H1 (cell line): ENCODE results near the gene BCL2L1. TPM values are rescaled to one million over a fixed set of nuclear protein-coding genes. Genes with fewer than 3 reads are reported as not detected.

ENCODE experiments used
- ASH2L ChIP-seq: fragments of 200-600, 300-600 bp; sonication (generic); IDR thresholded peaks from one replicate; pipeline ENCODE4 v1.7.1; 2017; ENCODE audit warnings: low read length
- BCL11A ChIP-seq, 2 experiments: IDR thresholded peaks; one replicate each; pipeline ENCODE4 v1.6.1; 2011; ENCODE audit warnings: low read depth in 2 of 2, low read length in 2 of 2, mild to moderate bottlenecking in 2 of 2
- BRCA1 ChIP-seq: IDR thresholded peaks from 2 replicates; pipeline ENCODE4 v1.6.1; 2012; ENCODE audit warnings: low read depth, low read length, improper control_type of control experiment
- CHD1 ChIP-seq: IDR thresholded peaks from 2 replicates; pipeline ENCODE4 v1.6.1; 2012; ENCODE audit warnings: low read depth, low read length, improper control_type of control experiment
- CHD2 ChIP-seq: IDR thresholded peaks from 2 replicates; pipeline ENCODE4 v1.6.1; 2012; ENCODE audit warnings: low read length, improper control_type of control experiment
- EP300 ChIP-seq, 2 experiments: IDR thresholded peaks; 1 replicate in 1 of 2; 2 replicates in 1 of 2; pipeline ENCODE4 v1.6.1; 2011 to 2012; ENCODE audit warnings: low read depth in 2 of 2, low read length in 2 of 2, mild to moderate bottlenecking in 2 of 2, borderline replicate concordance in 1 of 2, inconsistent platforms in 1 of 2, moderate library complexity in 1 of 2
- GABPA ChIP-seq: IDR thresholded peaks from 2 replicates; pipeline ENCODE4 v1.6.1; 2011; ENCODE audit warnings: mild to moderate bottlenecking, low read length, moderate library complexity, borderline replicate concordance; ENCODE audit not compliant: insufficient read depth
- HDAC6 ChIP-seq: IDR thresholded peaks from one replicate; pipeline ENCODE4 v1.7.1; 2012; ENCODE audit warnings: low read depth, mild to moderate bottlenecking, inconsistent platforms, low read length, moderate library complexity
- KDM5A ChIP-seq: fragments of 200-600 bp; IDR thresholded peaks from 2 replicates; pipeline ENCODE4 v1.7.1; 2012; ENCODE audit warnings: mild to moderate bottlenecking, low read length, inconsistent platforms, mixed read lengths
- NRF1 ChIP-seq: IDR thresholded peaks from 2 replicates; pipeline ENCODE4 v1.6.1; 2011; ENCODE audit warnings: mild to moderate bottlenecking, low read depth, low read length, improper control_type of control experiment
- PHF8 ChIP-seq: fragments of 200-600 bp; sonication (generic); conservative IDR thresholded peaks from 2 replicates; pipeline ENCODE4 v1.7.1; 2012; ENCODE audit warnings: low read depth, mild to moderate bottlenecking, inconsistent platforms, low read length, moderate library complexity
- POLR2A ChIP-seq, 2 experiments: IDR thresholded peaks; 1 replicate in 1 of 2; 2 replicates in 1 of 2; pipeline ENCODE4 v1.6.1; 2011; ENCODE audit warnings: low read depth in 2 of 2, low read length in 2 of 2, mild to moderate bottlenecking in 2 of 2; ENCODE audit errors: control extremely low read depth in 1 of 2
- POLR2AphosphoS5 ChIP-seq: IDR thresholded peaks from 2 replicates; pipeline ENCODE4 v1.6.1; 2011; ENCODE audit warnings: low read depth, low read length
- POU5F1 ChIP-seq: IDR thresholded peaks from 2 replicates; pipeline ENCODE4 v1.6.1; 2011; ENCODE audit warnings: low read depth, mild to moderate bottlenecking, low read length, moderate library complexity
- RAD21 ChIP-seq, 2 experiments: IDR thresholded peaks in 1 of 2; conservative IDR thresholded peaks in 1 of 2; 2 replicates each; pipeline ENCODE4 v1.6.1; 2011; ENCODE audit warnings: low read depth in 2 of 2, low read length in 2 of 2, improper control_type of control experiment in 1 of 2, inconsistent platforms in 1 of 2, mild to moderate bottlenecking in 1 of 2, moderate library complexity in 1 of 2
- RXRA ChIP-seq: IDR thresholded peaks from 2 replicates; pipeline ENCODE4 v1.6.1; 2011; ENCODE audit warnings: low read depth, mild to moderate bottlenecking, low read length, moderate library complexity; ENCODE audit not compliant: insufficient read depth
- SIN3A ChIP-seq, 2 experiments: IDR thresholded peaks in 1 of 2; conservative IDR thresholded peaks in 1 of 2; 2 replicates each; pipeline ENCODE4 v1.6.1; 2011 to 2012; ENCODE audit warnings: low read length in 2 of 2, improper control_type of control experiment in 1 of 2, low read depth in 1 of 2, mild to moderate bottlenecking in 1 of 2
- SUZ12 ChIP-seq: fragments of 200-600 bp; sonication (generic); IDR thresholded peaks from 2 replicates; pipeline ENCODE4 v1.6.1; 2012; ENCODE audit warnings: mild to moderate bottlenecking, inconsistent platforms, low read length, moderate library complexity, mixed read lengths
- TAF1 ChIP-seq: IDR thresholded peaks from 2 replicates; pipeline ENCODE4 v1.6.1; 2011; ENCODE audit warnings: mild to moderate bottlenecking, low read depth, low read length
- TAF7 ChIP-seq: optimal IDR thresholded peaks from 2 replicates; pipeline ENCODE3; 2011; ENCODE audit warnings: low read depth, mild to moderate bottlenecking, inconsistent platforms, low read length, moderate library complexity, borderline replicate concordance
- TBP ChIP-seq: IDR thresholded peaks from 2 replicates; pipeline ENCODE4 v1.6.1; 2011; ENCODE audit warnings: low read depth, low read length, improper control_type of control experiment
- polyA plus RNA-seq, 7 experiments: library from polyadenylated mRNA; depleted of rRNA in 3 of 7; stranded (reverse) in 5 of 7; unstranded in 2 of 7; fragments of >200 nt in 5 of 7; fragments of 200-250 nt in 2 of 7; gene quantifications; 1 replicate in 5 of 7; 2 replicates in 1 of 7; 4 replicates in 1 of 7; pipeline versions ENCODE4 v1.2.1 to v1.2.3, GENCODE V29; 2011 to 2013; ENCODE audit warnings: missing spikeins in 2 of 7, mixed read lengths in 2 of 7
- total RNA-seq: library from RNA; stranded (reverse); fragmentation: NEBNext Ultra II Directional; extraction: Animal tissue kit (Norgen Biotek cat#: 25700); gene quantifications from 2 replicates; pipeline ENCODE4 v1.2.1, GENCODE V29; 2021

The BCL2L1 gene
- total and polyA plus RNA-seq, 2 of the 8 experiments (the other 6 are each of a cell fraction or from before 2014, with no cell fraction given): 64.9 to 66.1 TPM

DNA sequence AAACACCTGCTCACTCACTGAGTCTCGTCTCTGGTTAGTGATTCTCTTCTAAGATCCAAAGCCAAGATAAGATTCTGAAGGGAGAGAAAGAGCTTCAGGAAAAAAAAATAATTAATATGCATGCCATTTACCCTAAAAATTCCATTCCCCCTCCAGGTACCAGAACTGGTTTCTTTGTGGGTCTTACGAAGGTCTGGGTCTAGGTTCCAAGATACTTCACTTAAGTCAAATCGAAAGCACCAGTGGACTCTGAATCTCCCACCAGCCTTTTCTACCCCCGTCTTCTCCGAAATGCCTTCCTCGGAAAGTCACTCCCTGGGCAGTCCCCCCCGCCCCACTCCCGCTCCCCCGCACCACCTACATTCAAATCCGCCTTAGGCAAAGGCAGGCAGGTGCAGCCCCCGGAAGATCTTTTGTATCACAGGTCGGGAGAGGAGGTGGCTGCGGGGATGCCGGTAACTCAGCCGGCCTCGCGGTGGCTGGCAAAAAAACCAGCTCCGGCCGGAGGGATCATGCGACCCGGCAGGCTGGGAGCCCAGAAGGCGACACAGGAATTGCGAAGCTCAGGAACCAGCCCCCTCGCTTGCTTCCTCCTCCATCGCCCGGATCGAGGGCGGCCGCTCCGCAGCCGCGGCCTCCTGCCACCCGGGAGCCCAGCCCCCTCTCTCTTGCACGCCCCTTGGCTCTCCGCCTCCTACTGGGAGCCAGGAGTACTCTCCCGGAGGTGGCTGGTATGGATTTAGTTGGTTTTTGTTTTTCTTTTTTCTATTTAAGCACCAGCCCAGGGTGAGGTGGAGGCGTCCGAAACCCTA is at the start of gene BCL2L1 (continued):
- TF ChIP-seq EP300 (IDR thresholded peaks at IDR 0.05; ENCODE audit: borderline replicate concordance in 1 of 2, low read depth in 2 of 2, low read length in 2 of 2): 0 out of 3 replicates have a peak, but pooled peaks of 1 of the 2 experiments have one; percentile 25
- peak; percentile 60 for TF ChIP-seq TAF7
- TF ChIP-seq SIN3A (conservative IDR thresholded peaks at IDR 0.05 in 1 of 2, IDR thresholded peaks at IDR 0.05 in 1 of 2; ENCODE audit: low read depth in 1 of 2, low read length in 2 of 2): peak; percentile 54 to 86; a peak in 2 of 4 replicates
- no peak; the same call in 1 of the 2 replicates for TF ChIP-seq GABPA
- TF ChIP-seq CHD1: no peak; the same call in 1 of the 2 replicates
- TF ChIP-seq BCL11A (IDR thresholded peaks at IDR 0.05; ENCODE audit: low read depth in 2 of 2, low read length in 2 of 2): no peak
- peak; percentile 34 for TF ChIP-seq TBP
- peak; percentile 38 to 65; a peak in 3 of 4 replicates for TF ChIP-seq RAD21 (IDR thresholded peaks at IDR 0.05 in 1 of 2, conservative IDR thresholded peaks at IDR 0.05 in 1 of 2; ENCODE audit: low read depth in 2 of 2, low read length in 2 of 2)
- no peak for TF ChIP-seq KDM5A
- TF ChIP-seq SUZ12: no peak
- TF ChIP-seq NRF1: no peak
- peak; percentile 5 for TF ChIP-seq PHF8
- no peak for TF ChIP-seq POU5F1
- peak; percentile 77 for TF ChIP-seq TAF1
- no peak for TF ChIP-seq BRCA1
- peak; percentile 58 to 64; a peak in 2 of 3 replicates for TF ChIP-seq POLR2A (IDR thresholded peaks at IDR 0.05; ENCODE audit: control extremely low read depth in 1 of 2, low read depth in 2 of 2, low read length in 2 of 2)
- no peak for TF ChIP-seq ASH2L
- no peak for TF ChIP-seq RXRA
- TF ChIP-seq POLR2AphosphoS5: peak; percentile 74; the same call in 1 of the 2 replicates
- no peak for TF ChIP-seq HDAC6
- TF ChIP-seq CHD2: no peak
- TF ChIP-seq, all 59 proteins: peak for 18
